Activated naive CD4-positive, alpha-beta T cell (primary cell): ENCODE data around the gene PPT2.
"Not testable (repeated sequence)": the region's sequence is repeated elsewhere in the genome, so short reads cannot be mapped to it uniquely, and the experiment has no call there.

ENCODE experiments used
- DNase-seq, 4 experiments: peaks; one replicate each; lab custom pipeline; 2025; lab: John Stamatoyannopoulos, UW

PPT2 gene

GRCh38 chr6:32176476-32177182 is 22.7 kb downstream of the PPT2 start:
- no peak for DNase-seq

GRCh38 chr6:32177183-32177787 is 23.3 kb downstream of the PPT2 start:
- no peak for DNase-seq

- peak; percentile 73 to 85 (median 84) for DNase-seq
These were observed 24.0 kb downstream of the PPT2 start, which contains the start of gene RNF5 for GRCh38 chr6:32177788-32178546. RNF5 (plus strand) TSS chr6:32178405; CDS start chr6:32178512, 107 bp downstream.

- DNase-seq = no peak
These were observed 24.9 kb downstream of the PPT2 start for GRCh38 chr6:32178547-32179440.

- DNase-seq = no peak
These were observed 25.9 kb downstream of the PPT2 start for GRCh38 chr6:32179766-32180405.

GRCh38 chr6:32181148-32181702 is 27.3 kb downstream of the PPT2 start:
- no peak for DNase-seq

GRCh38 chr6:32181915-32182529 is 28.1 kb downstream of the PPT2 start:
- no peak for DNase-seq

- DNase-seq = no peak
These were observed 28.6 kb downstream of the PPT2 start for GRCh38 chr6:32182555-32182981.

- DNase-seq = no peak
These were observed 29.1 kb downstream of the PPT2 start for GRCh38 chr6:32183030-32183429.

GRCh38 chr6:32183483-32184083 is 29.6 kb downstream of the PPT2 start:
- DNase-seq = no peak

- DNase-seq = no peak
These were observed 30.2 kb downstream of the PPT2 start, which contains the start of gene AGER for GRCh38 chr6:32184084-32184640. AGER (minus strand) TSS chr6:32184253; CDS start chr6:32184222, 31 bp downstream.

GRCh38 chr6:32185681-32186131 is 31.8 kb downstream of the PPT2 start:
- not testable (repeated sequence) for DNase-seq

- DNase-seq = not testable (repeated sequence)
These were observed 32.4 kb downstream of the PPT2 start for GRCh38 chr6:32186151-32186840.

- DNase-seq = no peak
These were observed 33.2 kb downstream of the PPT2 start for GRCh38 chr6:32187009-32187709.

- DNase-seq = not testable (repeated sequence)
These were observed 33.9 kb downstream of the PPT2 start for GRCh38 chr6:32187725-32188380.

GRCh38 chr6:32188381-32189068 is 34.6 kb downstream of the PPT2 start:
- no peak for DNase-seq

- DNase-seq = no peak
These were observed 35.3 kb downstream of the PPT2 start for GRCh38 chr6:32189069-32189741.
